WTC11 (cell line): ENCODE results near the gene STX17. TPM values are rescaled to one million over a fixed set of nuclear protein-coding genes. Genes with fewer than 3 reads are reported as not detected.

Experiments
- ATAC-seq: fragments of 200-7000 bp; cut with Tn5 transposase; 2 replicates; pipeline ENCODE4 v1.10.0; 2021; ENCODE audit warnings: mild to moderate bottlenecking, moderate library complexity
- CTCF ChIA-PET: fragments of 300-600 bp; sonication (Branson Sonifier 250); formaldehyde crosslinking; loops from one replicate; lab custom pipeline; 2021; ENCODE audit warnings: antibody characterized with exemption; lab: Charles Lee
- POLR2A ChIA-PET: fragments of 350-600 bp; sonication (Branson Sonifier 250); formaldehyde crosslinking; loops from one replicate; lab custom pipeline; 2021; ENCODE audit warnings: antibody characterized with exemption; lab: Charles Lee
- DNase-seq: peaks from one replicate; pipeline ENCODE4 v3.0.0; 2021; ENCODE audit warnings: low spot score
- H3K27ac Mint-ChIP-seq: 2 replicates; pipeline ENCODE4 v1.8.0; 2021; ENCODE audit warnings: mixed read lengths
- H3K27me3 Mint-ChIP-seq: 2 replicates; pipeline ENCODE4 v1.8.0; 2021; ENCODE audit warnings: low read depth, mild to moderate bottlenecking, moderate library complexity, mixed read lengths
- H3K36me3 Mint-ChIP-seq: 2 replicates; pipeline ENCODE4 v1.8.0; 2021; ENCODE audit warnings: mixed read lengths
- H3K4me1 Mint-ChIP-seq: 2 replicates; pipeline ENCODE4 v1.8.0; 2022; ENCODE audit warnings: mixed read lengths
- H3K4me3 Mint-ChIP-seq: 2 replicates; pipeline ENCODE4 v1.8.0; 2021; ENCODE audit warnings: mild to moderate bottlenecking, moderate library complexity, mixed read lengths
- H3K9me3 Mint-ChIP-seq: 2 replicates; pipeline ENCODE4 v1.8.0; 2021; ENCODE audit warnings: mixed read lengths
- AFF4 ChIP-seq: sonication (generic); formaldehyde crosslinking; IDR thresholded peaks from 2 replicates; pipeline ENCODE4 v1.8.1; 2023; ENCODE audit warnings: mild to moderate bottlenecking, missing genetic modification reagents, borderline replicate concordance
- ATF2 ChIP-seq: sonication (generic); formaldehyde crosslinking; IDR thresholded peaks from 2 replicates; pipeline ENCODE4 v1.8.1; 2022; ENCODE audit warnings: low read depth, missing genetic modification reagents, borderline replicate concordance
- CDX4 ChIP-seq: fragments of 250-450 bp; sonication (Bioruptor Pico); IDR thresholded peaks from 2 replicates; pipeline ENCODE4 v1.9.0; 2021; ENCODE audit warnings: moderate library complexity, mild to moderate bottlenecking, inconsistent platforms, borderline replicate concordance
- CREM ChIP-seq: sonication (generic); formaldehyde crosslinking; IDR thresholded peaks from 2 replicates; pipeline ENCODE4 v1.8.1; 2022; ENCODE audit warnings: mild to moderate bottlenecking, missing genetic modification reagents, moderate library complexity
- CTCF ChIP-seq: fragments of 200-600 bp; IDR thresholded peaks from 2 replicates; pipeline ENCODE4 v1.8.0; 2022; ENCODE audit warnings: antibody characterized with exemption
- E2F5 ChIP-seq: sonication (generic); formaldehyde crosslinking; IDR thresholded peaks from 2 replicates; pipeline ENCODE4 v1.8.1; 2022; ENCODE audit warnings: mild to moderate bottlenecking, moderate library complexity, missing genetic modification reagents
- ESRRA ChIP-seq: sonication (generic); formaldehyde crosslinking; IDR thresholded peaks from 2 replicates; pipeline ENCODE4 v1.8.1; 2022; ENCODE audit warnings: mild to moderate bottlenecking, missing genetic modification reagents, borderline replicate concordance
- FOXK1 ChIP-seq: sonication (generic); formaldehyde crosslinking; IDR thresholded peaks from 2 replicates; pipeline ENCODE4 v1.8.0; 2022; ENCODE audit warnings: mild to moderate bottlenecking, moderate library complexity, missing genetic modification reagents
- GABPB1 ChIP-seq: sonication (generic); formaldehyde crosslinking; IDR thresholded peaks from 2 replicates; pipeline ENCODE4 v1.8.1; 2023; ENCODE audit warnings: mild to moderate bottlenecking, missing genetic modification reagents
- HMGA2 ChIP-seq: fragments of 250-450 bp; sonication (Bioruptor Pico); IDR thresholded peaks from 2 replicates; pipeline ENCODE4 v1.4.0; 2021; ENCODE audit warnings: mild to moderate bottlenecking, moderate library complexity
- MYBL2 ChIP-seq: sonication (generic); formaldehyde crosslinking; IDR thresholded peaks from 2 replicates; pipeline ENCODE4 v1.8.1; 2023; ENCODE audit warnings: mild to moderate bottlenecking, moderate library complexity, missing genetic modification reagents
- NR1H2 ChIP-seq: sonication (generic); formaldehyde crosslinking; IDR thresholded peaks from 2 replicates; pipeline ENCODE4 v1.9.0; 2021; ENCODE audit warnings: mild to moderate bottlenecking, moderate library complexity, missing genetic modification reagents
- NR2C2 ChIP-seq: sonication (generic); formaldehyde crosslinking; IDR thresholded peaks from 2 replicates; pipeline ENCODE4 v1.8.0; 2022; ENCODE audit warnings: mild to moderate bottlenecking, missing genetic modification reagents
- TP53 ChIP-seq: sonication (generic); formaldehyde crosslinking; IDR thresholded peaks from 2 replicates; pipeline ENCODE4 v1.8.1; 2023; ENCODE audit warnings: mild to moderate bottlenecking, missing genetic modification reagents
- USF1 ChIP-seq: sonication (generic); formaldehyde crosslinking; IDR thresholded peaks from 2 replicates; pipeline ENCODE4 v1.8.0; 2022; ENCODE audit warnings: mild to moderate bottlenecking, missing genetic modification reagents
- ZBTB43 ChIP-seq: sonication (generic); formaldehyde crosslinking; IDR thresholded peaks from 2 replicates; pipeline ENCODE4 v1.8.1; 2023; ENCODE audit warnings: mild to moderate bottlenecking, missing genetic modification reagents
- ZNF281 ChIP-seq: sonication (generic); formaldehyde crosslinking; IDR thresholded peaks from 2 replicates; pipeline ENCODE4 v1.8.0; 2023; ENCODE audit warnings: mild to moderate bottlenecking, missing genetic modification reagents
- total RNA-seq: library from RNA; stranded (reverse); gene quantifications from 3 replicates; pipeline ENCODE4 v1.2.3, GENCODE V29; 2021

STX17 gene
- total RNA-seq, 1 experiment from 2014 or later = 22.1 TPM

GRCh38 chr9:99970481-99970880, 64.0 kb downstream of the STX17 start (continued):
- TF ChIP-seq ZNF281 (CRISPR knock-in tag) (no peak), NR1H2 (no peak)

GRCh38 chr9:99971410-99971809, 65.0 kb downstream of the STX17 start:
- ATAC-seq = no peak
- TF ChIP-seq CREM (CRISPR knock-in tag) (no peak), USF1 (no peak), AFF4 (CRISPR knock-in tag) (no peak), E2F5 (CRISPR knock-in tag) (no peak), TP53 (no peak), FOXK1 (CRISPR knock-in tag) (no peak), CTCF (no peak), ESRRA (CRISPR knock-in tag) (no peak), CDX4 (CRISPR knock-in tag) (no peak), GABPB1 (CRISPR knock-in tag) (no peak)
- peaks cover 21% of the 10 kb centered on the region for H3K4me1 Mint-ChIP-seq
- no peak overlapping the region for H3K4me3 Mint-ChIP-seq
- CTCF ChIA-PET = no interaction called here
- no peak for DNase-seq
- peaks cover 5% of the 10 kb centered on the region for H3K36me3 Mint-ChIP-seq
- POLR2A ChIA-PET = interaction anchor here (1.4 kb wide), 1 partner anchor 27 kb away, joined by 3 read pairs; no protein-coding TSS in a partner anchor
- no peaks in the 10 kb centered on the region for H3K9me3 Mint-ChIP-seq
- H3K27me3 Mint-ChIP-seq = no peaks in the 10 kb centered on the region
- H3K27ac Mint-ChIP-seq = no peak overlapping the region

GRCh38 chr9:99973455-99973854, 67.0 kb downstream of the STX17 start:
- H3K4me1 Mint-ChIP-seq = peaks cover 2% of the 10 kb centered on the region; the same call in 1 of the 2 replicates
- no peak overlapping the region for H3K4me3 Mint-ChIP-seq
- ChIA-PET POLR2A (no interaction called here), CTCF (interaction anchor here (1.0 kb wide), 1 partner anchor 149 kb away, joined by 3 read pairs; no protein-coding TSS in a partner anchor)
- no peak for ATAC-seq
- no peaks in the 10 kb centered on the region for H3K9me3 Mint-ChIP-seq
- H3K27me3 Mint-ChIP-seq = no peaks in the 10 kb centered on the region
- H3K27ac Mint-ChIP-seq = no peak overlapping the region
- no peak for DNase-seq
- H3K36me3 Mint-ChIP-seq = peaks cover 4% of the 10 kb centered on the region
- TF ChIP-seq MYBL2 (CRISPR knock-in tag) (no peak), ATF2 (no peak), CREM (CRISPR knock-in tag) (no peak), HMGA2 (CRISPR knock-in tag) (no peak), CDX4 (CRISPR knock-in tag) (no peak), NR2C2 (CRISPR knock-in tag) (no peak), ZBTB43 (CRISPR knock-in tag) (no peak)
